LNCAP (cell line): ENCODE measurements around the gene MRPS11.

ENCODE experiments used
- TF ChIP-seq, protein P1 (sequence below): fragments of 450-650 bp; IDR thresholded peaks from 2 replicates; pipeline ENCODE4 v1.5.1; 2017; ENCODE audit warnings: mild to moderate bottlenecking

MRPS11 gene

DNA sequence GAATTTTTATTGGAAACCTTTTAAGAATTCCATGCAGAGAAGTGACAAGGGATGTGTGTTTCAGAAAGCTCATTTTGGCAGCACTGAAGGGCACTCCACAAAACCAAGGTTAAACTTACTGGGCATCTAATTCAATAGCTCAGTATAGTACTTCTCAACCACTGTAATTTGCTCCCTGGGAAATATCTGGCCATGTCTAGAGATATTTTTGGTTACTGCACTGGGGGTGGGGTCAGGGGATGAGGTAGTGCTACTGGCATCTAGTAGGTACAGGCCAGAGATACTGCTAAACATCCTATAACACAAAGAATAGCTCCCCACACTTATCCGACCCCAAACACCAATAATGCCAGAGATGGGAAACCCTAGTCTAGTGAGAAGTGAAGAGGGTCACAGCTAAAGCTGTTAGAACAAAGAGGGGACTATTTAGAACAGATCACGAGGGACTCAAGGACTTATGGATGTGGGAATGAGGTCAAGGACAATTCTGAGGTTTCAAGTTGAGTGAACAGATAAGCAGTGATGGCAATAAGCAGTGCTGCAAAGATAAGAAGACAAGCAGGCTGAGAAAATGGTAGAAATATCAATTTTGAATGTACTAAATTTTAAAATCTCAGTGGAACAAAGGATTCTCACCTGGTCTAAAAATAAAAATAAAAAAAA lies 3.5 kb upstream of the MRPS11 start:
- TF ChIP-seq, protein P1, sequence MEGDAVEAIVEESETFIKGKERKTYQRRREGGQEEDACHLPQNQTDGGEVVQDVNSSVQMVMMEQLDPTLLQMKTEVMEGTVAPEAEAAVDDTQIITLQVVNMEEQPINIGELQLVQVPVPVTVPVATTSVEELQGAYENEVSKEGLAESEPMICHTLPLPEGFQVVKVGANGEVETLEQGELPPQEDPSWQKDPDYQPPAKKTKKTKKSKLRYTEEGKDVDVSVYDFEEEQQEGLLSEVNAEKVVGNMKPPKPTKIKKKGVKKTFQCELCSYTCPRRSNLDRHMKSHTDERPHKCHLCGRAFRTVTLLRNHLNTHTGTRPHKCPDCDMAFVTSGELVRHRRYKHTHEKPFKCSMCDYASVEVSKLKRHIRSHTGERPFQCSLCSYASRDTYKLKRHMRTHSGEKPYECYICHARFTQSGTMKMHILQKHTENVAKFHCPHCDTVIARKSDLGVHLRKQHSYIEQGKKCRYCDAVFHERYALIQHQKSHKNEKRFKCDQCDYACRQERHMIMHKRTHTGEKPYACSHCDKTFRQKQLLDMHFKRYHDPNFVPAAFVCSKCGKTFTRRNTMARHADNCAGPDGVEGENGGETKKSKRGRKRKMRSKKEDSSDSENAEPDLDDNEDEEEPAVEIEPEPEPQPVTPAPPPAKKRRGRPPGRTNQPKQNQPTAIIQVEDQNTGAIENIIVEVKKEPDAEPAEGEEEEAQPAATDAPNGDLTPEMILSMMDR = no peak

DNA sequence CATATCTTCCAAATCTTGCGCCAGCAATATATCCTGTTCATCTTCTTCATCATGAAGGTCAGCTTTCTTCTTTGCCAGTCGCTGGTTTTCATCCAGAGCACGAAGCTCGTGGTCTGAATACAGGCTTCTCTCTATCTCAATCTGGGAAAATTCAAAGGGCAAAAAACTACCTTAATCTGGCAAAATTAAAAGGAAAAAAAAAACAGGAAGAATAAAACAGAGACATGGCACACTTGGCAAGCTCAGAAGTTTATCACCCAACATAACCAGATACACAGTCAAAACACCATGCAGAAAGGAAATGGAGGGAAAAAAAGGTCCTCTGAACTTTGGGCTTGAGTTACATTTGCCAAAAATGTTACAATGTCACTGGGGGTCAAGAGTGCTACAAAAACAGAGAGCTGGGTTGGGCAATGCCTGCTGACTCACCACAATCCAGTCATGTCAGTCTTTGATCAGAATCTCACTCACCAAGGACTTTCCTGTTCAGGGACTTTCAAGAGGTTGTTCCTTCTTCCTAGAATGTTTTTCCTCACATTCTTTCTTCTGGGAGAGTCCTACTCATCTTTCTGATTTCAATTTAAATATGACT lies 1.8 kb upstream of the MRPS11 start:
- TF ChIP-seq, protein P1 = no peak

- TF ChIP-seq, protein P1 = peak; percentile 49
Measured at GRCh38 chr15:88467935-88468528, 524 bp downstream of the MRPS11 start.

DNA sequence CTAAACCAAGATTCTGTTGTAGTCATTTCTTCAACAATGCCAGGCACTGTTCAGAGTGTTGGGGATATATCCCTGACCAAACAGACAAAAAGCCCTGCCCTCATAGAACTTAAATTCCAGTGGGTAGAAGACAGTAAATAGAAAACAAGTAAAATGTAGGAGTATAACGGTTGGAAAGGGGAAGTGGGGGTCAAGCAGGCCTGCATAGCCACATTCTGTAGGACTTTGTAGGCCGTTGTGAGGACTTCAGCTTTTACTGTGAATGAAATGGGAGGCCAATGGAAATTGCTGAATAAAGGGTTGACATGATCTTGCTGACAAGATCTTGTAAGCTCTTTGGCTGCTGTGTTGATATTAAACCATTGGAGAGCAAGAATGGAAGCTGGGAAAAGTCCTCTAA lies 1.8 kb downstream of the MRPS11 start:
- TF ChIP-seq, protein P1 = no peak

DNA sequence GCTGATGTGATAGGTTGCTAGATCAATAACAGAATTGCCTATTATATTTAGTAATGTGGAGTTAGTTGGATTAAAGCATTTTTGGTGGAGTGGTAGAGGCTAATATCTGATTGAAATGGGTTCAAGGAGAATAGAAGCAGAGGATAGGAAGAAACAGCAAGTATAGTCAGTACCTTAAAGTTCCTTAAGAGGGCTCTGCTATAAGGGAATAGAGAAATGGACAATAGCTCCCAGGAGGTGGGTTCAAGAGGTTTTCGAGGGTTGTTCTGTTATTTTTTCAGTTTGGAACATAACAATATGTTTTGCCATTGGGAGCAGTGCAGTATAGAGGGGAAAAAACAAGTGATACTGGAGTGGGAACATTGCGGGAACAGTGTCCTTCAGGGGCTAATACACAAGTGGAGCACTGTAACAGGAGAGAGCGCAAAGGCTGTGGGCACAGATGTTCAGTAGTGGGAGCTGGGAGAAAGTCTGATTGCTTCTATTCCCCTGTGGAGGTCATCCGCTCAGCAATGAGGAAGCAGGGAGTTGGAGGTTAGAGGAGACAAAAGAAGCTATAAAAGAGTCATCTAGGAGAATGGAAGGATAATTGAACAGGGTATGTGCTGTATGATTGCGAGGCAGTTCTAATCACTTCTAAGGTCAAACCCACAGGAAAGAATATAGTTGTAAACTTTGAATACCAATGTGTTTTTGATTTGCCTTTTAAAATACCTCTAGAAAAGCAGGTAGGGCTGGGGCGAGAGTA lies 3.3 kb downstream of the MRPS11 start:
- TF ChIP-seq, protein P1 = no peak

DNA sequence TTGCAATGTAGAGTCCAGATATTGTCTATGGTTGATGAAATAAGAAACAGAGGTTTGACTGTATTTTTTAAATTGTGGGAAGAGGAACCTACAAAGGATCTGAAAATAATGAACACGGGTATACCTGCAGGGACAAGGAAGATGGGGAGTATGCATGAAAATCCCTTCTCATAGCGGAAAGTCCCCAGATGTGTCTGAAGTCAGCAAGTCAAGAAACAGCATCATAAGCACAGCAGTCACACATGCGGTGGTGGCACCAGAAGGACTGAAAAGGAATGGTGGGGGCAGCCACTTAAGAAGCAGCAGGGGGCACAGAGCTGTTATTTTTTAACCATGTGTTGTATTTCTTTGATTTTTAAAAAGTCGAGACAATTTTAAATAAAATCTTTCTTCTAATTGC lies 4.7 kb downstream of the MRPS11 start:
- TF ChIP-seq, protein P1 = no peak

- TF ChIP-seq, protein P1 = peak; percentile 68
Measured at GRCh38 chr15:88476635-88477060, 9.1 kb downstream of the MRPS11 start.
